Hair follicle dermal papilla cell (primary cell): ENCODE measurements around the gene NCOR1. TPM values are rescaled to one million over a fixed set of nuclear protein-coding genes. Genes with fewer than 3 reads are reported as not detected.

ENCODE experiments used
- small RNA-seq: library from RNA; depleted of rRNA; stranded (forward); fragments of <200 nt; gene quantifications from one replicate; pipeline ENCODE3, GENCODE V24; 2012
- total RNA-seq: library from RNA; depleted of rRNA; stranded (reverse); fragments of >200 nt; gene quantifications from 2 replicates; pipeline ENCODE4 v1.2.3, GENCODE V29; 2012

NCOR1 gene
- total RNA-seq, result 97.9 and 118 TPM in 2 replicates

GRCh38 chr17:16215273-16215964, at the start of gene NCOR1:
Gene NCOR1 (minus strand): TSS chr17:16215534. CDS start chr17:16194569, 20,965 bp downstream.

GRCh38 chr17:16217002-16217635, 1.8 kb upstream of the NCOR1 start, which contains the start of gene PIGL:
Gene PIGL (plus strand): TSS chr17:16217210. CDS start chr17:16217227, 17 bp downstream.

GRCh38 chr17:15999141-15999973, 216.0 kb downstream of the NCOR1 start, which contains the start of the genes TTC19 and ZSWIM7:
Gene TTC19 (plus strand): TSS chr17:15999824. CDS start chr17:15999849, 25 bp downstream.
Gene ZSWIM7 (minus strand): TSS chr17:15999704. CDS start chr17:15999594, 110 bp downstream.

Small RNA genes within 50 kb of the gene (small RNA-seq; reads per million reads assigned to genes)
- not detected for gene RNU6-314P
- gene RNU6-862P, result not detected

Other genes with a start within 250 kb of the NCOR1 start
- gene ZSWIM7, start 215.8 kb downstream of the NCOR1 start, total RNA-seq, result 8.1 and 14.9 TPM in 2 replicates
- 26.2 and 31.3 TPM in 2 replicates for gene TTC19, start 215.7 kb downstream of the NCOR1 start, total RNA-seq
- gene PIGL, start 1.7 kb upstream of the NCOR1 start, total RNA-seq, result 23.7 and 25.6 TPM in 2 replicates
- 2.8 and 5.2 TPM in 2 replicates for gene CENPV, start 137.9 kb upstream of the NCOR1 start, total RNA-seq
- gene UBB, start 165.6 kb upstream of the NCOR1 start, total RNA-seq, result 685 and 804 TPM in 2 replicates
- gene TRPV2, start 200.0 kb upstream of the NCOR1 start, total RNA-seq, result 63.8 and 64.4 TPM in 2 replicates